Ishikawa (cell line): Measurements from ENCODE around the gene HIVEP2.

ENCODE experiments used
- CEBPB ChIP-seq: IDR thresholded peaks from 2 replicates; pipeline ENCODE4 v1.6.1; 2012
- CREB1 ChIP-seq: IDR thresholded peaks from 2 replicates; pipeline ENCODE4 v1.6.1; 2012; ENCODE audit warnings: low read depth
- EGR1 ChIP-seq: IDR thresholded peaks from 2 replicates; pipeline ENCODE4 v1.6.1; 2012
- EP300 ChIP-seq: IDR thresholded peaks from 2 replicates; pipeline ENCODE4 v1.6.1; 2012; ENCODE audit warnings: borderline replicate concordance
- FOXM1 ChIP-seq: IDR thresholded peaks from 2 replicates; pipeline ENCODE4 v1.6.1; 2012; ENCODE audit warnings: low read depth, borderline replicate concordance
- NFIC ChIP-seq: IDR thresholded peaks from 2 replicates; pipeline ENCODE4 v1.6.1; 2012
- RAD21 ChIP-seq: IDR thresholded peaks from 2 replicates; pipeline ENCODE4 v1.6.1; 2012; ENCODE audit warnings: low read depth
- REST ChIP-seq: IDR thresholded peaks from 2 replicates; pipeline ENCODE4 v1.6.1; 2012; ENCODE audit warnings: low read depth, mild to moderate bottlenecking
- TAF1 ChIP-seq: IDR thresholded peaks from 2 replicates; pipeline ENCODE4 v1.6.1; 2012; ENCODE audit warnings: low read depth, mild to moderate bottlenecking
- TCF12 ChIP-seq: IDR thresholded peaks from 2 replicates; pipeline ENCODE4 v1.6.1; 2012; ENCODE audit warnings: low read depth
- TEAD4 ChIP-seq: IDR thresholded peaks from 2 replicates; pipeline ENCODE4 v1.6.1; 2012
- USF1 ChIP-seq: IDR thresholded peaks from 2 replicates; pipeline ENCODE4 v1.6.1; 2012
- YY1 ChIP-seq: IDR thresholded peaks from 2 replicates; pipeline ENCODE4 v1.6.1; 2012; ENCODE audit warnings: low read depth
- ZBTB7A ChIP-seq: IDR thresholded peaks from 2 replicates; pipeline ENCODE4 v1.6.1; 2012; ENCODE audit warnings: low read depth
- TF ChIP-seq, protein P1 (sequence below): IDR thresholded peaks from 2 replicates; pipeline ENCODE4 v1.6.1; 2012

Gene HIVEP2

GRCh38 chr6:142800240-142800639 lies 144.7 kb downstream of the HIVEP2 start:
- TF ChIP-seq NFIC = no peak
- TF ChIP-seq TEAD4 = no peak
- TF ChIP-seq CEBPB = no peak
- no peak for TF ChIP-seq EP300
- no peak for TF ChIP-seq RAD21
- TF ChIP-seq EGR1 = no peak
- no peak for TF ChIP-seq FOXM1
- TF ChIP-seq YY1 = no peak
- TF ChIP-seq REST = no peak

GRCh38 chr6:142799639-142800038 lies 145.3 kb downstream of the HIVEP2 start:
- TF ChIP-seq NFIC (no peak), TEAD4 (no peak), RAD21 (no peak), CREB1 (no peak), REST (no peak), EGR1 (no peak), CEBPB (no peak), TCF12 (no peak), YY1 (no peak), FOXM1 (no peak), TAF1 (no peak)

GRCh38 chr6:142797159-142797558 lies 147.8 kb downstream of the HIVEP2 start:
- no peak for TF ChIP-seq TCF12
- TF ChIP-seq, protein P1, sequence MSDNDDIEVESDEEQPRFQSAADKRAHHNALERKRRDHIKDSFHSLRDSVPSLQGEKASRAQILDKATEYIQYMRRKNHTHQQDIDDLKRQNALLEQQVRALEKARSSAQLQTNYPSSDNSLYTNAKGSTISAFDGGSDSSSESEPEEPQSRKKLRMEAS = no peak
- no peak for TF ChIP-seq CEBPB
- no peak for TF ChIP-seq RAD21
- no peak for TF ChIP-seq TEAD4
- no peak for TF ChIP-seq EP300
- no peak for TF ChIP-seq NFIC
- TF ChIP-seq USF1 = no peak
- no peak for TF ChIP-seq YY1
- no peak for TF ChIP-seq EGR1
- no peak for TF ChIP-seq FOXM1
- no peak for TF ChIP-seq ZBTB7A
- TF ChIP-seq CREB1 = no peak
- no peak for TF ChIP-seq TAF1
- no peak for TF ChIP-seq REST

GRCh38 chr6:142796571-142796970 lies 148.4 kb downstream of the HIVEP2 start:
- TF ChIP-seq FOXM1 = no peak
- TF ChIP-seq YY1 = no peak
- no peak for TF ChIP-seq EP300
- TF ChIP-seq CEBPB = no peak
- TF ChIP-seq CREB1 = no peak
- no peak for TF ChIP-seq REST
- no peak for TF ChIP-seq TCF12
- TF ChIP-seq USF1 = no peak
- TF ChIP-seq ZBTB7A = no peak
- no peak for TF ChIP-seq TEAD4
- no peak for TF ChIP-seq TAF1
- TF ChIP-seq EGR1 = no peak
- TF ChIP-seq NFIC = no peak
- TF ChIP-seq RAD21 = no peak
- TF ChIP-seq, protein P1 = no peak
